A549 (cell line): Measurements from ENCODE around the gene SORL1-AS1.

Experiments used
- BCL3 ChIP-seq: fragments of >200 bp; sonication (Bioruptor Twin); formaldehyde crosslinking; IDR thresholded peaks from 3 replicates; pipeline ENCODE4 v1.6.1; 2016
- BHLHE40 ChIP-seq: IDR thresholded peaks from 2 replicates; pipeline ENCODE4 v1.6.1; 2012; ENCODE audit warnings: low read depth, low read length, inconsistent platforms
- CEBPB ChIP-seq, 2 experiments: fragments of >200 bp in 1 of 2; sonication (Bioruptor Twin) in 1 of 2; formaldehyde crosslinking in 1 of 2; IDR thresholded peaks; 2 replicates each; pipeline ENCODE4 v1.6.1; 2012 to 2016
- CTCF ChIP-seq: fragments of >200 bp; sonication (Bioruptor Twin); formaldehyde crosslinking; IDR thresholded peaks from 3 replicates; pipeline ENCODE4 v1.5.1; 2016
- JUN ChIP-seq, 2 experiments: fragments of >200 bp; sonication (Bioruptor Twin); formaldehyde crosslinking; IDR thresholded peaks; 2 replicates in 1 of 2; 3 replicates in 1 of 2; pipeline ENCODE4 v1.6.1; 2016 to 2017
- KDM1A ChIP-seq: fragments of 200-600 bp; sonication (generic); IDR thresholded peaks from 2 replicates; pipeline ENCODE4 v1.6.1; 2016; ENCODE audit warnings: low read depth, mild to moderate bottlenecking
- MAFK ChIP-seq: fragments of 450-650 bp; IDR thresholded peaks from 2 replicates; pipeline ENCODE4 v1.6.1; 2014; ENCODE audit not compliant: partially characterized antibody
- POLR2A ChIP-seq: IDR thresholded peaks from 2 replicates; pipeline ENCODE4 v1.6.1; 2012; ENCODE audit warnings: mild to moderate bottlenecking, low read length
- RAD21 ChIP-seq, 2 experiments: fragments of >200 bp in 1 of 2; sonication (Bioruptor Twin) in 1 of 2; formaldehyde crosslinking in 1 of 2; IDR thresholded peaks in 1 of 2; conservative IDR thresholded peaks in 1 of 2; 2 replicates in 1 of 2; 3 replicates in 1 of 2; pipeline ENCODE4 v1.6.1; 2012 to 2018; ENCODE audit warnings: inconsistent platforms in 1 of 2

GRCh38 chr11:121422675-121423074 is 30.1 kb downstream of the SORL1-AS1 start:
- no peak for TF ChIP-seq MAFK
- TF ChIP-seq CTCF: no peak
- no peak for TF ChIP-seq JUN (IDR thresholded peaks at IDR 0.05)
- no peak for TF ChIP-seq BHLHE40
- no peak for TF ChIP-seq RAD21 (conservative IDR thresholded peaks at IDR 0.05 in 1 of 2, IDR thresholded peaks at IDR 0.05 in 1 of 2)
- no peak for TF ChIP-seq POLR2A
- no peak for TF ChIP-seq CEBPB (IDR thresholded peaks at IDR 0.05)
- no peak for TF ChIP-seq KDM1A
- no peak for TF ChIP-seq BCL3
